Progenitor cell of endocrine pancreas (in vitro differentiated cells): ENCODE data around the gene TOLLIP. TPM values are rescaled to one million over a fixed set of nuclear protein-coding genes. Genes with fewer than 3 reads are reported as not detected.

Source experiments
- DNase-seq: peaks from one replicate; pipeline ENCODE4 v3.0.0; 2021; ENCODE audit warnings: low spot score; ENCODE audit not compliant: unreplicated experiment
- H3K27ac Mint-ChIP-seq: 2 replicates; pipeline ENCODE4 v1.8.0; 2021; ENCODE audit warnings: mild to moderate bottlenecking, moderate library complexity, mixed read lengths
- H3K27me3 Mint-ChIP-seq: 2 replicates; pipeline ENCODE4 v1.8.0; 2021; ENCODE audit warnings: mixed read lengths
- H3K36me3 Mint-ChIP-seq: 2 replicates; pipeline ENCODE4 v1.8.0; 2022; ENCODE audit warnings: mixed read lengths; ENCODE audit not compliant: insufficient read depth
- H3K4me1 Mint-ChIP-seq: 2 replicates; pipeline ENCODE4 v1.8.0; 2021; ENCODE audit warnings: low read depth, mixed read lengths
- H3K4me3 Mint-ChIP-seq: 2 replicates; pipeline ENCODE4 v1.8.0; 2021; ENCODE audit warnings: low read depth, mild to moderate bottlenecking, moderate library complexity, mixed read lengths
- H3K9me3 Mint-ChIP-seq: 2 replicates; pipeline ENCODE4 v1.8.0; 2021; ENCODE audit warnings: low read depth, mixed read lengths
- CTCF ChIP-seq: fragments of 200-600 bp; sonication (generic); IDR thresholded peaks from one replicate; pipeline ENCODE4 v1.5.0; 2021; ENCODE audit warnings: antibody characterized with exemption, mild to moderate bottlenecking; ENCODE audit not compliant: unreplicated experiment
- total RNA-seq: library from RNA; stranded (reverse); gene quantifications from 2 replicates; pipeline ENCODE4 v1.2.1, GENCODE V29; 2021

TOLLIP gene
- total RNA-seq, 1 donor from 2014 or later, result 44.4 TPM

GRCh38 chr11:1298695-1299492, 10.5 kb downstream of the TOLLIP start:
- DNase-seq, result no peak
- no peak overlapping the region for H3K27ac Mint-ChIP-seq

GRCh38 chr11:1297576-1298473, 11.6 kb downstream of the TOLLIP start:
- H3K27ac Mint-ChIP-seq, result no peak overlapping the region
- H3K4me1 Mint-ChIP-seq, result peaks cover 13% of the 10 kb centered on the region
- no peaks in the 10 kb centered on the region for H3K27me3 Mint-ChIP-seq
- no peak for TF ChIP-seq CTCF
- no peak for DNase-seq
- H3K9me3 Mint-ChIP-seq, result no peaks in the 10 kb centered on the region
- H3K36me3 Mint-ChIP-seq, result no peaks in the 10 kb centered on the region
- no peak overlapping the region for H3K4me3 Mint-ChIP-seq

More at GRCh38 chr11:1298695-1299492, 10.5 kb downstream of the TOLLIP start:
- TF ChIP-seq CTCF, result no peak
- H3K4me1 Mint-ChIP-seq, result peaks cover 17% of the 10 kb centered on the region
- H3K9me3 Mint-ChIP-seq, result no peaks in the 10 kb centered on the region
- H3K36me3 Mint-ChIP-seq, result no peaks in the 10 kb centered on the region
- no peak overlapping the region for H3K4me3 Mint-ChIP-seq
- H3K27me3 Mint-ChIP-seq, result no peaks in the 10 kb centered on the region

- no peaks in the 10 kb centered on the region for H3K27me3 Mint-ChIP-seq
Observed at GRCh38 chr11:1297011-1297575, 12.3 kb downstream of the TOLLIP start.

GRCh38 chr11:1296287-1296686, 13.1 kb downstream of the TOLLIP start:
- H3K36me3 Mint-ChIP-seq, result peaks cover 2% of the 10 kb centered on the region
- peaks cover 11% of the 10 kb centered on the region for H3K4me1 Mint-ChIP-seq
- no peaks in the 10 kb centered on the region for H3K27me3 Mint-ChIP-seq
- no peak for DNase-seq
- no peak overlapping the region for H3K4me3 Mint-ChIP-seq
- H3K9me3 Mint-ChIP-seq, result no peaks in the 10 kb centered on the region
- no peak overlapping the region for H3K27ac Mint-ChIP-seq
- no peak for TF ChIP-seq CTCF

More at GRCh38 chr11:1297011-1297575, 12.3 kb downstream of the TOLLIP start:
- Mint-ChIP-seq H3K4me3 (no peak overlapping the region), H3K36me3 (no peaks in the 10 kb centered on the region), H3K9me3 (no peaks in the 10 kb centered on the region), H3K27ac (no peak overlapping the region), H3K4me1 (peaks cover 11% of the 10 kb centered on the region)
- no peak for TF ChIP-seq CTCF
- no peak for DNase-seq

- Mint-ChIP-seq H3K4me3 (no peak overlapping the region), H3K36me3 (peaks cover 4% of the 10 kb centered on the region), H3K9me3 (no peaks in the 10 kb centered on the region), H3K27me3 (no peaks in the 10 kb centered on the region), H3K27ac (no peak overlapping the region), H3K4me1 (peaks cover 11% of the 10 kb centered on the region)
- TF ChIP-seq CTCF, result no peak
- DNase-seq, result no peak
Observed at GRCh38 chr11:1295591-1295990, 13.8 kb downstream of the TOLLIP start.
